Raji (cell line): Measurements from ENCODE around the gene SYNC.

Experiments
- POLR2A ChIP-seq: IDR thresholded peaks from 2 replicates; pipeline ENCODE4 v1.6.1; 2011; ENCODE audit warnings: low read depth, low read length, control low read depth; ENCODE audit not compliant: insufficient read depth

The SYNC gene

DNA sequence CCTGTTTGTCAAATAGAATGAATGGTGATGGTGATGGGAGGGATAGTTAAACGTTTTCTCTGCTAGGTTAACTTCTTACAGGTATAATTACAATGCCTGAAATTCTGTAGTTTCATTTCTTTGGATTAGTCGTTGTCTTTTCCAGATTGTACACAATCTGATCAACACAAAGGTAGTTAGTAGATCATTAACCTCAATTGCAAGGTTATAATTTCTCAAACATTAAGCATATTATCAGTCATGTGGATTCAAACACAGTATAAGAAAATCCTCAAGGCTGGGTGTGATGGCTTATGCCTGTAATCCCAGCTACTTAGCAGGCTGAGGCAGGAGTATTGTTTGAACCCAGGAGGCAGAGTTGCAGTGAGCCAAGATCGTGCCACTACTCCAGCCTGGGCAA lies 20.6 kb downstream of the SYNC start:
- no peak for TF ChIP-seq POLR2A

DNA sequence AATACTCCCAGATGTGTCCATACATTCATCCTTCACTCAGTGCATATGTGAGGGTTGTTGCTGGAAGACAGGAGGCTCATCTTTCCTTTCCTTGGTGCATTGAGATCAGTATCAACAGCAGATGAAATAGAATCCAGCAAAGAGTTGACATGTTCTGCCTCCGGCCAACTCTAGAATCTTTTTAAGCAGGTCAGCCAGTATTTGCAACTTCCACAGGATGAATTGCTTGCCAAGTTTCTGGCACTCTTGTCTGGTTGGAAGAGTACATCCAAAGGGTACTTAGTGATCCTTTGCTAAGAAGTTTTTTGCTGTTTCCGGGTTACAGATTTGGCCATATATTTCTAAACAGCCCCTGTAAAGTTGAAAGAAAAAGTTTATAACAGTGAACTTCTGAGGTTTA lies 21.1 kb downstream of the SYNC start:
- TF ChIP-seq POLR2A: no peak

DNA sequence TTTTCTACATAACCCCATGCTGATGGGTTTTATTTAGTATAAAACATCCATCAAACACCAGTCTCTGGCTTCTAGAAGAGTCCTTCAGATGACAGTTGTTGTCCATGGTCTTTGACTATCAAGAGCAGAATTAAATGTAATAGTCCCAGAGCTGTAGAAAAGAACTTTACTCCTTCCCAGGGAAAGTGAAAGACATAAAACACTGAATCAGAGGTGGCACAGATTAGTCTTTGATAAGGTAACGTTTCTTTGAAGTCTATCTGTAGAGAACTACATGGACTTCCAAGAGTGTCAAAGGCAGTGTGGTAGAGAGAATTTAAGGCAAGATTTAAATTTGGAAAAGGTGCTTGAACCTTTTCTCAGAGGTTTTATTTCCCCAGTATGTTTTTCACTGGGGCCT lies 21.9 kb downstream of the SYNC start:
- TF ChIP-seq POLR2A: no peak

DNA sequence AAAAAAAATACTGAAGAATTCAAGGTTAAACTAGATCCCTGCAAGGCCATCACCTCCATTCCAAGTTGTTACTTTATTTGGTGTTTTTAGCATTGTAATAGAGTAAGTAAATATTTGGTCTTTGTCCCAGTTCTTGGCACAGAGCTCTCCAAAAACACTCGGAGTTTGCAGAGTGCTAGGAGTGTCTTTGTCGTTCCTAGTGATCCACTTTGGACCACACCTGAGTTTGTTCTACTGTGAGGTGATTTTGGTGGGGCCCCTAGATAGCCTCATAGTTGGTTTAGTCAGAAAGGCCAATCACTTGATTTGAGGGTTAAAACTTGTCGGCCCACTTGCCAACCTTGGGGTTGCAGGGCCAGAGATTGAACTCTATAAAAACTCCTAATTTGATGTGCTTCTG lies 25.6 kb downstream of the SYNC start:
- no peak for TF ChIP-seq POLR2A

DNA sequence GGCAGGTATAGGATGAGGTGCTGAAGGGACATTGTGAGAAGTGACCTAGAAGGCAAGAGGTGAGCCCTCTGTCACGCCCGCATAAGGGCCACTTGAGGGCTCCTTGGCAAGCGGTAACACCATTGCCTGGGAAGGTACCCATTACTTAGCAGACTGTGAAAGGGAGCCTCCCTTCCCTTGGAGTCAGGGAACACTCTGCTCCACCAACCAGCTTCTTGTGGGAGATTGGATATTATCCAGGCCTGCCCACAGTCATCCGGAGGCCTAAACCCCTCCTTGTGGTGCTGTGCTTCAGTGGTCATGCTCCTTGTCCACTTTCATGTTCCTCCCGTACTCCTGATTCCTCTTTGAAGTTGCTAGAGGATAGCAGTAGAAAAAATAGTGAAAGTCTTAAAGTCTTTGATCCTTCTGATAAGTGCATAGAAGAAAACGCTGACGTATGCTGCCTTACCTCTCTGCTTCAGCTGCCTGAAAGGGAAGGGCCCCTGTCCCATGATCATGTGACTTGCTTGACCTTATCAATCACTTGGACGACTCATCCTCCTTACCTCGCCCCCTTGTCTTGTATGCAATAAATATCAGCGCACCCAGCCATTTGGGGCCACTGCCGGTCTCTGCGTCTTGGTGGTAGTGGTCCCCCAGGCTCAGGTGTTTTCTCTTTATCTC lies 35.5 kb downstream of the SYNC start:
- TF ChIP-seq POLR2A: no peak

DNA sequence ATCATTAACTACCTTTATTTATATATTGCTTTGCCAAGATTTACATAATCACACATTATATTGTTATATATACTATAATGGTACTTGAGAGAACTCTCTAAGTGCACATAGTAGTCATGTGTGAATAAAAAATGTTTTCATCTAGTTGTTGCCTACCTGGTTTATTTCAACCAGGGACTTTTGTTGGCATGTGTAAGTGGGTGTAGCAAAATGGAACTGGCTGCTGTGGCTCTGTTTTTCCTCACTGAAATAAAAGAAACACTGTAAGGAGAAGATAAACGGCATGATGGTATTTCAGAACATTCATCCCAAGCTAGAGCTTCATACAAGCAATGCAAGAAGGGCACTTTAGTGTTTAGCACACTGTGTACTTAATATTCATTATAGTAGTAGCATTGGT lies 36.7 kb downstream of the SYNC start:
- TF ChIP-seq POLR2A: no peak

DNA sequence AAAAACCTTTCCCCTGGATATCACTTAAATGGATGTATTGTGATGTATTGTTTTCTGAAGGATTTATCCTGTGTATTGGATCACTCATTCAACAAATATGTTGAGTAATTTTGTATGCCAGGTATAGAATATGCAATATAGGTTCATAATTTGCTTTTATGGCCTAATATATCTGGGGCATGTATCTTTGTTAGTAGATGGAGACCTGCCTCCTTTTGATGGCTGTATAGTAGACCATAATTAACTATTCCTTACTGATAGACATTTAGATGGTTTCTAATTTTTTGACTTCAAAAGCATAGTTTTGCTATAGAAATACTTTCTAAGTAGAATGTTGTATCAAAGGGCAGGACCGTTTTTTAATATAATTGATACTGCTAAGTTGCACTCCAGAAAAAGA lies 43.0 kb downstream of the SYNC start:
- no peak for TF ChIP-seq POLR2A

DNA sequence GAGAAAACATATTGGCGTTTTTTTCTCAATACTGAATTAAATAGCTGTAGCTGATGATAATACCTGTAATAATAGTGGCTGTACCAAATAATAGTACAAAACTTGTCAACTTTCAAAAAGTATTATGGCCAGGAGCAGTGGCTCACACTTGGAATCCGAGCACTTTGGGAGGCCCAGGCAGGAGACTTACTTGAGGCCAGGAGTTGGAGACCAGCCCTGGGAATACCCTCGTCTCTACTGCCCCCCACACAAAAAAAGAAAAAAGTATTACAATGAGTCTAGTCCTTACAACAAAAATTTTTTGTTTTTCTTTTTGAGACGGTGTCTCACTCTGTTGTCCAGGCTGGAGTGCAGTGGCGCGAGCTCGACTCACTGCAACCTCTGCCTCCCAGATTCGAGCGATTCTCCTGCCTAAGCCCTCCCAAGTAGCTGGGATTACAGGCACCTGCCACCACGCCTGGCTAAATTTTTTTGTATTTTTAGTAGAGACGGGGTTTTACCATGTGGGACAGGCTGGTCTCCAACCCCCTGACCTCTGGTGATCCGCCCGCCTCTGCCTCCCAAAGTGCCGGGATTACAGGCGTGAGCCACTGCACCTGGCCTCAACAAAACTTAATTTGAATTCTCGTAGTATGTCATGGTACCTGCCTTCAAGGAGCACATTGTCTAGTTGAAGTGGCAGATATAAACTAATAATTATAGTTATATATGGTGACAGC lies 50.2 kb downstream of the SYNC start:
- no peak for TF ChIP-seq POLR2A

DNA sequence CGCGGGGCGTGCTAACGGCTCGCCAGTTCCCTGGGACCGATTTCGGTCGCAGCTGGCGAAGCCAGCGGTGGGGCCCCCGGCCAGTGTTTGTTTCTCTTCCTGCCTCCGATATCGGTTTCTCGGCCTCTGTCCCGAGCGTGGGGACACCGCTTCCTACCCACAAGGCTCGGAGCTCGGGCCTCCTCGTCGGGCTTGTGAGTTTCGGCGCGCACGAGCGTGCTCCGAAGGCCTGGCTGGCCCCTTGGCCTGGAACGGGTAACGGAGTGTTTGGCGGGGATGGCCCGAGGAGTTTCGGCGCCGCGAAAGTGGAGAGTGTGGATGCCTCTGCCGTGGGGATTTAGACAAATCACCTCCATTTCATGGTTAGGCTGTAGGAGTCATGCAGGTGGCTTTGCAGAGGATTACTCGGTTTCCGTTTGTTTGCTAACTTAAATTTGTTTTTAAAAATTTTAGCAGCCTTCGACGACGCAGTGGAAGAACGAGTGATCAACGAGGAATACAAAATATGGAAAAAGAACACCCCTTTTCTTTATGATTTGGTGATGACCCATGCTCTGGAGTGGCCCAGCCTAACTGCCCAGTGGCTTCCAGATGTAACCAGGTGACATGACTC lies 51.0 kb downstream of the SYNC start:
- TF ChIP-seq POLR2A: no peak

DNA sequence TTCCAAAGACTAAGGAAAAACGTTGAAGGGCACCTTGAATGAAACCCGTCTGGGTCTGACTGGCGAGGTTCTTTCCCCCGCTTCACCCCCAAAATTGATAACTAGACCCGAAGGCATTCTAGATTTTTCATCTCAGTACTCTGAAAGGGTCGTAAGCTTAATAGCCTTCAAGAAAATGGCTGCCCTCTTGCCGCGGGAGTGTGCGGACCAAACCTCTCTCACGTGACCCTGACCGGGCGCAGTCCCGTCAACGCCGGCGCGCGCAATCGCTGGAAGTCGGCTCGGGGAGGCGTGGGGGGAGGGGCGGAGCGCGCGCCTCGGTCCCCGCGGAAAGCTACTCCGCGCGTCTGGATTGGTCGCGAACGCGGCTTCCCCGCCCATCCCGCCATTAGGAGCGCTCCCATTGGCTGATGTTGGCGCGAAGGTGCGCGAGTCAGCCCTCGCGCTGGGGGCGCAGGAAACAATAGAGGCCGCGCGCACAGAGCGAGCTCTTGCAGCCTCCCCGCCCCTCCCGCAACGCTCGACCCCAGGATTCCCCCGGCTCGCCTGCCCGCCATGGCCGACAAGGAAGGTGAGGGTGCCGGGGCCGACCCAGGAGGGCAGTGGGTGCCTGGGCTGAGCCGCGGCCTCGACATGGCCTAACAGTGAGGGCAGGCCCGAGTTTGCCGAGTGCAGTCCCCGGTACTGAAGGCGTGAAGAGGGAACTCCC lies 51.7 kb downstream of the SYNC start, which contains the start of gene RBBP4:
TSS of gene RBBP4 (plus strand) at position 457 of the 709 bp plus-strand sequence. CDS start at position 556, 99 bp downstream.
- TF ChIP-seq POLR2A: peak; percentile 64

DNA sequence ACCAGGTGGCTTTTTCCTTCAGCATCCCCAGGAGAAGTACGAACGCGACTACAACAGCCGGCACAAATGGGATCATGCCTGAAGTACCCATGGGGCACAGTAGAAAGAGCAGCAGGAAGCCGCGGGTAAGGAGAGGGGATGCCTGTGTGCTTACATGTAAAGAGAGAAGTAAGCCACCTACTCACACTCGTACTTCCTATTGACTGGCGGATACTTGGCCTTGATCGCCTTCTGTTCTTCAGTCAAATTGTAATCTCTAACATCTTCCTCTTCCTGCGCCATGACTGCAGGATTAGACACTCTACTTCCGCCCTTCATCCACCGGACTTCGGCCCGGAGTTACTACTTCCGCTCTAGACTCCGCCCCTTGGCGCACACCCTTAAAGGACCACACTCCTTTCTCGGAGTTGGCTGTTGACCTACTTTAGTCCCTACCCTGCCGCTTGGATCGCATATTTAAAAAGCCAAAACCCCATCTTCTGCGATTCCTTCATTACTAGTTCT lies 52.3 kb downstream of the SYNC start, which contains the start of gene ZBTB8OS:
TSS of gene ZBTB8OS (minus strand) at position 303 of the 504 bp plus-strand sequence. CDS start at position 282, 21 bp downstream.
- TF ChIP-seq POLR2A: peak; percentile 96

DNA sequence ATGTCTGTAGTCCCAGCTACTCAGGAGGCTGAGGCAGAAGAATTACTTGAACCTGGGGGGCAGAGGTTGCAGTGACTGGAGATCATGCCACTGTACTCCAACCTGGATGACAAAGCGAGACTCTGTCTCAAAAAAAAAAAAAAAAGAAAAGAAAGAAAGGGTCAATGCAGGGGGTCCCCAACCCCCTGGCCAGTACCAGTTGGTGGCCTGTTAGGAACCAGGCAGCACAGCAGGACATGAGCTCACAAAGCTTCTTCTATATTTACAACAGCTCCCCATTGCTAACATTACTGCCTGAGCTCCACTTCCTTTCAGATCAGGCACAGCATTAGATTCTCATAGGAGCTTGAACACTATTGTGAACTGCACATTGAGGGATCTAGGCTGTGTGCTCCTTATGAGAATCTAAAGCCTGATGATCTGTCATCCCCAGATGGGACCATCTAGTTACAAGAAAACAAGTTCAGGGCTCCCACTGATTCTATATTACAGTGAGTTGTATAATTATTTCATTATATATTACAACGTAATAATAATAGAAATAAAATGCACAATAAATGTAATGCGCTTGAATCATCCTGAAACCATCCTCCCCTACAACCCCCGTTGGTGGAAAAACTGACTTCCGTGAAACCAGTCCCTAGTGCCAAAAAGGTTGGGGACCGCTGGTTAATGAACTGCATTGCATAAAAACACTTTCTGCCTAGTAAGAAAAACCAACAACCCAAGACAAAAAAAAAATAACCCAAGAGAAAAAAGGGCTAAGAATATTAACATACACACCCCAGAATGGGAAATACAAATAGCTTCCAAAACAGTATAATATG lies 55.0 kb downstream of the SYNC start:
- no peak for TF ChIP-seq POLR2A

DNA sequence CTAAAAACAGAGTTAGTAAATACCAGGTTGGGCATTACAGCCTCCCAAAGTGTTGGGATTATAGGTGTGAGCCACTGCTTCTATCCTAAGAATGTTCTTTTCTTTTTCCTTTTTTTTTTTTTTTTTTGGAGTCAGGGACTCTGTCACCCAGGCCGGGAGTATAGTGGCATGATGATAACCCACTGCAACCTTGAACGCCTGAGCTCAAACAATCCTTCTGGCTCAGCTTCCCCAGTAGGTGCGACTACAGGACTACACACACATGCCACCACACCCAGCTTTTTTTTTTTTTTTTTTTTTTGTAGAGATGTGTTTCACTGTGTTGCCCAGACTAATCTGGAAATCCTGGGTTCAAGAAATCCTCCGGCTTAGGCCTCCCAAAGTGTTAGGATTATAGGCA lies 58.1 kb downstream of the SYNC start:
- no peak for TF ChIP-seq POLR2A

DNA sequence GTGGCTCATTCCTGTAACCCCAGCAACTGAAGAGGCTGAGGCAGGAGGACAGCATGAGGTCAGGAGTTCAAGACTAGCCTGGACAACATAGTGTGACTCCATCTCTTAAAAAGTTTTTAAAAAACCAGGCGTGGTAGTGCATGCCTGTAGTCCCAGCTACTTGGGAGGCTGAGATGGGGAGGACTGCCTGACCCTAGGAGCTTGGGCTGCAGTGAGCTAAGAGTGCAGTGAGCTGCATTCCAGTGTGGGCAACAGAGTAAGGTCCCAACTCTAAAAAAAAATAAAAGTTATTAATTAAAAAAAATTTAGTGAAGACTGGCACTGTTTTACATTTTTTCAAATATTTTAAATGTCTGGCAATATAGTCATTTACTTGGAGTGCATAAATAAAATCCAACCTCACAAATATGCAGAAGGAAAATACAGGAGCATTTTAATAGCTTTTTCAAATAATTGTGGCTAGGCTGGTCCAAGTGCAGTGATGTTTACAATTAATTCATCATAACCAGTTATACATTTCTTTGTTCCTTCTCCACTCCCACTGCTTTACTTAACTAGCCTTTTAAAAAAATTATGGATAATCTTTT lies 63.0 kb downstream of the SYNC start:
- TF ChIP-seq POLR2A: no peak
